HG03442 (cell line): ENCODE data around the gene BCAP31.
"Not testable (repeated sequence)": the region's sequence is repeated elsewhere in the genome, so short reads cannot be mapped to it uniquely, and the experiment has no call there.

ENCODE experiments used
- ATAC-seq: cut with Tn5 transposase; IDR thresholded peaks from one replicate; pipeline ENCODE4 v1.9.1; 2021; ENCODE audit warnings: mild to moderate bottlenecking, moderate library complexity; ENCODE audit not compliant: unreplicated experiment

The BCAP31 gene

GRCh38 chrX:153696986-153697722 lies 27.0 kb downstream of the BCAP31 start:
- not testable (repeated sequence) for ATAC-seq

GRCh38 chrX:153696538-153696937 lies 27.6 kb downstream of the BCAP31 start:
- not testable (repeated sequence) for ATAC-seq

GRCh38 chrX:153696100-153696499 lies 28.1 kb downstream of the BCAP31 start:
- ATAC-seq = no peak

- ATAC-seq = no peak
These were observed 29.4 kb downstream of the BCAP31 start for GRCh38 chrX:153694687-153695270.

GRCh38 chrX:153694256-153694655 lies 29.9 kb downstream of the BCAP31 start:
- not testable (repeated sequence) for ATAC-seq

GRCh38 chrX:153693216-153694086 lies 30.7 kb downstream of the BCAP31 start:
- no peak for ATAC-seq

- ATAC-seq = no peak
These were observed 31.5 kb downstream of the BCAP31 start for GRCh38 chrX:153692611-153693156.

GRCh38 chrX:153692003-153692402 lies 32.2 kb downstream of the BCAP31 start:
- no peak for ATAC-seq

GRCh38 chrX:153691032-153691827 lies 33.0 kb downstream of the BCAP31 start:
- ATAC-seq = not testable (repeated sequence)

GRCh38 chrX:153690466-153690865 lies 33.7 kb downstream of the BCAP31 start:
- ATAC-seq = no peak

GRCh38 chrX:153689654-153690465 lies 34.3 kb downstream of the BCAP31 start:
- no peak for ATAC-seq

- ATAC-seq = no peak
These were observed 35.1 kb downstream of the BCAP31 start for GRCh38 chrX:153688911-153689590.

GRCh38 chrX:153688506-153688905 lies 35.7 kb downstream of the BCAP31 start:
- ATAC-seq = no peak

- no peak for ATAC-seq
These were observed 36.1 kb downstream of the BCAP31 start for GRCh38 chrX:153688071-153688470.

- no peak for ATAC-seq
These were observed 36.8 kb downstream of the BCAP31 start, which contains the start of gene SLC6A8 for GRCh38 chrX:153687121-153688039. Gene SLC6A8 (plus strand): TSS chrX:153687926. CDS start chrX:153688575, 649 bp downstream.

- ATAC-seq = no peak
These were observed 37.5 kb downstream of the BCAP31 start for GRCh38 chrX:153686711-153687110.

GRCh38 chrX:153685751-153686696 lies 38.2 kb downstream of the BCAP31 start:
- ATAC-seq = no peak
